HS-5 (cell line): Measurements from ENCODE around the gene WDR27.
A peak's percentile ranks its signal among the peaks of the same experiment; 100 is the strongest.
"Not testable (repeated sequence)": the region's sequence is repeated elsewhere in the genome, so short reads cannot be mapped to it uniquely, and the experiment has no call there.

Experiments
- DNase-seq: peaks from one replicate; pipeline ENCODE4 v3.0.0-alpha.2; 2012; ENCODE audit warnings: low read depth

WDR27 gene

DNA sequence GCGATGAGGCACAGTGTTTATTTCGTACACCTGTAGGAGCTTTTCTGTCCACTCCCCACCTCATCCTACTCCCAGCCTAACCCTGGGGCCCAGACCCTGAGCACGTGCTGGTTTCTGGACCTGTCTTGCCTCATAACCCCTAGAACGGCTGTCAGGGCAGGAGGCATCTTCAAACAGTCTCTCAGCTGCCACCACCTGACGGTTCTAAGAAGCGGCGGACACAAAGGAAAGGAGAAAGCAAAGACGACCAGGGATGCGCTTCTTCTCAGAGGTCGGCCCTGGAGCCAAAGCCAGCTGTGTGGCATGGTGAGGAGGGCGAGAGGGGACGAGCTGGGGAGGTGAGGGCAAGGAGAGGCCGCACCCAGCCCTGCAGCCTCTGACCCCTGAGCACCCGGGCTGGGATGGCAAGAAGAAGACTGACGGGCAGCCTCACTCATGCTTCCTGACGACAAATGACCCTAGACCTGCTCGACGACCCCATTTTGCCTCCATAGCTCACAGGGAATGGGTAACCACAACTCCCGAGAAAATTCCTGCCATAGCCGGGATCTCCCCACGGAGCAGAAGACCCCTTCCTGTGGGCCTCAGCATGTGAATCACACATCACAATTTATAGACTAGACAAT, 62.1 kb downstream of the WDR27 start:
- DNase-seq = no peak

DNA sequence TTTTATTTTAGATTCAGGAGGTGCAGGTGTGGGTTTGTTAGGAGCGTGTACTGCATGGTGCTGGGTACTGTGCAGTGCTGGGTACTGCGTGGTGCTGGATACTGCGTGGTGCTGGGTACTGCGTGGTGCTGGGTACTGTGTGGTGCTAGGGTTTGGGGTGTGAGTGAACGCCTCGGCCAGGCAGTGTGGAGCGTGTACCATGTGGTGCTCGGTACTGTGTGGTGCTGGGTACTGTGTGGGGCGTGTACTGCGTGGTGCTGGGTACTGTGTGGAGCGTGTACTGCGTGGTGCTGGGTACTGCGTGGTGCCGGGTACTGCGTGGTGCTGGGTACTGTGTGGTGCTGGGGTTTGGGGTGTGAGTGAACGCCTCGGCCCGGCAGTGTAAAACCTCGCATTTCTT, 62.9 kb downstream of the WDR27 start:
- no peak for DNase-seq

DNA sequence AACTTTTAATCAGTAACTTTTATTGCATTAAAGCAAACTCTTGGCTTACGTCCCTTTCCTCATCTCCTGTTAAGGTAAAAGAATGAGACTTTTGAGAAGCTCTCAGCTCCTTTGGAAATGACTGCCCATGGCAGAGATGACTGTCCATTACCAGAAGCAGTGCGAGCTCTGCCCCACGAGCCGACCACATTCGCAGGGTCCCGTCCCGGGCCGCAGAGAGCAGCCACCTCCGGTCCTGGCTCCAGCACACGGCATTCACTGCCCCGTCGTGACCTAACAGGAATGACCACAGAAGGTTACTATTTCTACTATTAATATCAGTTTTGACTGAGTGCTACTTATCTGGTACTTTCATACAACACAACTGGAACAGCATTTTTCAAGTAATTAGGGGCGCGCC, 63.4 kb downstream of the WDR27 start:
- DNase-seq = no peak

- DNase-seq = no peak
These were observed 66.5 kb downstream of the WDR27 start for GRCh38 chr6:169635345-169635744.

GRCh38 chr6:169632841-169633240, 69.0 kb downstream of the WDR27 start:
- DNase-seq = no peak

GRCh38 chr6:169629256-169629655, 72.6 kb downstream of the WDR27 start:
- DNase-seq = no peak

DNA sequence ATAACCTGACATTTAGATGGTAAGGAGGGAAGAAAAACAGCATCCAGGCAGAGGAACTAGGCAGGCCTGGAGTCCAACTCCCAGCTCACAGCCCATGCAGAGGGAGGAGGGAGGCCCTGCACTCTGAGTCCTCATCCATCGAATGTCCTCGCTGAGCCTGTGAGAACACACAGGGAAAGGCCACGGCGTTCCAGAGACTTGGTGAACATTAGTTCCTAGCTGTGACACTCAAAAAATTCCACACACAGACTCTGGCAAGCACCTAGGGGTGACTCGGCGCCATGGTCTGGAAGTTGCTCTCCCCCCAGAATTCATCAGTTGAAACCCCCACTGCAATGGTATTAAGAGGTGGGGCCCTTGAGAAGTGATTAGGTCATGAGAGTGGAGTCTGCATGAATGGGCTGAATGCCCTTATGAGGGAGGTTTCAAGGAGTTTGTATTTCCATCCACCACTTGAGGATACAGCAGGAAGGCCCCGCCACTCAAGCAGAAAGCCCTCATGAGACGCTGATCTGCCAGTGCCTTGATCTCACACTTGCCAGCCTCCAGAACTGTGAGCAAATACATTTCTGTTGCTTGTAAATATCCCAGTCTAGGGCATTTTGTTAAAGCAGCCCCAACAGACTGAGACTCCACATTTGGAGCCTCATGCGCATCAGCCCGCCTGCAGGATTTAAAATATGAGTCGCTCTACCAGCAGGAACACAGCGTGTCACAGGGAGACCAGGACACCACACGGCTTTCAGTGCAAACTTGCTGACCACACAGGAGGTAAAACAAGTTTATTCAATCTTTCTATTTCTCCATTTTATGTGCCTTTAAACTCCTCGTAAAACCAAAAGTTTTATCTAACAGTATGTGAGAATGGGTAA, 73.9 kb downstream of the WDR27 start:
- DNase-seq = no peak

- no peak for DNase-seq
These were observed 75.2 kb downstream of the WDR27 start for GRCh38 chr6:169626649-169627048.

DNA sequence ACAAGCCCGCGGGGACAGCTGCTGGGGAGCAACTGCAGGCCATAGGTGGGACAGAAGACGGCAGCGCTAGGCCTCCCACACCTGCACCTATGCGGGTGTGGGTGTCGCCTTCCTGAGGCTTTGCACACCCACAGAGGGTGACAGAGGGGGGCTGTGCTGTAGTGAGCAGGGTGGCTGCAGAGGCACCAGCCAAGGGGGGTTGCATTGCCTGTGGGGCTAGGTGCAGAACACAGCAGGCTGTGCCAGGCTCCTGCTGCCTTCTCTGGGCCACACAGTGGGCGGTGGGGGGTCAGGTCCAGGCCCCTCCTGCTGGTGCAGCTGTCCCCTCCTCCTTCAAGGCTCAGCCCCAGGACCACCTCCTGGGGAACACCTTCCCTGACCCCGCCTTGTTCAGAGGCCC, 75.7 kb downstream of the WDR27 start:
- no peak for DNase-seq

DNA sequence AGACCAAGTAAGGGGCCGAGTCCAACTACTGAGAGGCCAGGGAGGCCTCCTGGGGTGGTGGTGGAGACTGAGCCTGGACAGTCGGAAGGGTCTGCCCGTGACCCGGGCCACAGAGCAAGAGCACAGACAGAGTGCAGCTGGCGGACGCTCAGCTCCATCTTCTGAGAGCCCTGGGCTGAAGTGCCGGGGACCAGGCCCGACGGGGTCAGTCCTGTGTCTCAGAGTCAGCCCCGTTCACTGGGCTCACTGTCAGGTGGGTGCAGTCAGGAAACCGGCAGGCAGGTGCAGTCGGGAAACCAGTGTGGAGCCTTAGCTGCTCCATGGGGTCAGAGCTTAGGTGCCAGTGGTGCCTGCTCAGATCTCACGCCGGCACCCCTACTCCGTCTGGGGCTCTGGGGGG, 76.5 kb downstream of the WDR27 start:
- DNase-seq = no peak

DNA sequence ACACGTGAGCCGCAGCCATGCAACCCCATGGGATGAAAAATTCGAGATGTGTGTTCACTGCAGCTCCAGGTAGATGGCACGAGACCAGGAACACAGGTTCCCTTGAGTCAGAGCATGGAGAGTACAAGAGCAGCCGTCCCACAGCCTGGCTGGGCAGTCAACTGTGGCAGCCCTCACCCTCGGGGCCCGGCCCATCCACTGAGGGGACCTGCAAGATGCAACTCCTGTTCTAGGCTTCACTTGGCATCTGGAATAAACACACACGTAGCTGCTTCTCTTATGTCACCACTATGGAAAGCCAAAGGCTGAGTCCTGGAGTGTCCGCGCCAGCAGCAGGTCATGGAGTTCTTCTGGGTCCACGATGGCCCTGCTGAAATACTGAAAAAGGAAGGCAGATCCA, 77.0 kb downstream of the WDR27 start:
- DNase-seq = no peak

- DNase-seq = no peak
These were observed 77.9 kb downstream of the WDR27 start for GRCh38 chr6:169623975-169624374.

DNA sequence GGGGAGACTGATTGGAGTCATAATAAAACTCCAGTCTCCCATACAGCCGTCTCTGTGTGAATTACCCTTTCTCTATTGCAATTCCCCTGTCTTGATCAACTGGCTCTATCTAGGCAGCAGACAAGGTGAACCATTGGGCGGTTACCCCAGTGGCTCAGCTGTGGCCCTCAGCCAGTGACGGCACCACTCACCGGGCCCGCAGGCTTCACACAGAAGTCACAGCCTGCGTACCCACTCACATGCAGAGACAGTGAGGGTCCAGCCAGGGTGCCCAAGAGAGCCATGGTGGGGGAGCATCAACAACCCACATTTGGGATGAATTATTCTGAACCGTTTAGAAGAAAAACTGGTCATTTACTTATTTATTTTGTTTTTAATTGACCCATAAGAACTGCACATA, 78.5 kb downstream of the WDR27 start:
- no peak for DNase-seq

DNA sequence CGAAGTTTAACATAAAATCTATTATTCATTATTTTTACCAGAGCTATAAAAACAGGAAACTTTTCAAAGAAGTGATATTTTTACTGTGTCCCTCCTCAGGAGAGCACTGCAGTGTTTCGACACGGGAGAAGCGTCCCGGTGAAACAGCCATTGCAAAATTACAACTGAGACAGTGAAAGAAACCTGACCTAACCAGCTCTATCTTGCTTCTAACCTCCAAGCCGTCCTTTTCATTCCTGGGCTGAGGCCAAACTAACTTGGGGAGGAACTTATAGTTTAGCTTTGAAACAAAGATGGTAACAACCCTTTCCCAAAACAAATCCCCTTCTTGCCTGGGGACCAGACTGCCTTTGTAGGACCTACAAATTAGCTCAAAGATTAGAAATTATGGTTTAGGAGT, 79.2 kb downstream of the WDR27 start:
- DNase-seq = no peak

DNA sequence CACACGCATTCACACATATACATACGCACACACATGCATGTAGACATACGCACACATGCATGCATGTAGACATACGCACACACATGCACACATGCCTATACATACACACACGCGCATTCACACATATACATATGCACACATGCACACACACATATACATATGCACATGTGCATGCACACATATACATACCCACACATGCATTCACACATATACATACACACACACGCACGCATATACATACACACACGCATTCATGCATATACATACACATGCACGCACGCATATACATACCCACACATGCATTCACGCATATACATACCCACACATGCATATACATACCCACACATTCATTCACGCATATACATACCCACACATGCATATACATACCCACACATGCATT, 80.5 kb downstream of the WDR27 start:
- DNase-seq = no peak

DNA sequence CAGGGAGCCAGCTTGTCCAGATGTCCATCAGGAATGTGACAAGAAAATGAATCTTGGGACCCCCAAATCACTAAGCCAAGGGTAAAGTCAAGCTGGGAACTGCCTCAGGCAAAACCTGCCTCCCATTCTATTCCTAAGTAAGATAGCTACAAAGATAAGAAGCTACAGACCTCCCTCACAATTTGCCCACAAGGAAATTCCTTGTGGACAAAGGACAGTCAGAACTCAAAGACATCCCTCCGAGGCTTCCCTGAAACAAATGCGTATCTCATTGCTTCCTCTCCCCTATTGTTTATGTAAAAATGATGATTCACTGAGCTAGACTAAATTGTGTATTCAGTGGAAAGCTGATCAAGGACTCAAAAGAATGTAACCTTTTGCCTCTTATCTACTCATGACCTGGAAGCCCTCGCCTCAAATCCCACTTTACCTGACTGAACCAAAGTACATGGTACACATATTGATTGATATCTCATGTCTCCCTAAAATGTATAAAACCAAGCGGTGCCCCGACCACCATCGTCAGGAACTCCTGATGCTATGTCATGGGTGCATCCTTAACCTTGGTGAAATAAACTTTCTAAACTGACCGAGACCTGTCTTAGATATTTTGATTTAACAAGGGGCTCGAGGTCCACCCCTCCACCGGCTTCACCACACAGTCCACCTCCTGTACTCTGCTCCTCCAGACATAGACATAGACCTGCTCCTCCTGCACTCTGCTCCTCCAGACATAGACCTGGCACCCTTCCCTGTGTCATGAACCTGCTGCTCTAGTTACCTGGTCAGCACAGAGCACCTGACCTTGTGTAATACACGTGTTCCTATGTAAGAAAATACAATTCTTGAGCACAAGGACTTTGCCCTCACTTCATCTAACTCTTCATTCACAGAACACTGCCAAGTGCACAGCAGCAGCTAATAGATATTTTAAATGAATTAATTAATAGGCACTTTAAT, 81.4 kb downstream of the WDR27 start:
- DNase-seq = peak; percentile 13

GRCh38 chr6:169619650-169620049, 82.2 kb downstream of the WDR27 start:
- peak; percentile 3 for DNase-seq

DNA sequence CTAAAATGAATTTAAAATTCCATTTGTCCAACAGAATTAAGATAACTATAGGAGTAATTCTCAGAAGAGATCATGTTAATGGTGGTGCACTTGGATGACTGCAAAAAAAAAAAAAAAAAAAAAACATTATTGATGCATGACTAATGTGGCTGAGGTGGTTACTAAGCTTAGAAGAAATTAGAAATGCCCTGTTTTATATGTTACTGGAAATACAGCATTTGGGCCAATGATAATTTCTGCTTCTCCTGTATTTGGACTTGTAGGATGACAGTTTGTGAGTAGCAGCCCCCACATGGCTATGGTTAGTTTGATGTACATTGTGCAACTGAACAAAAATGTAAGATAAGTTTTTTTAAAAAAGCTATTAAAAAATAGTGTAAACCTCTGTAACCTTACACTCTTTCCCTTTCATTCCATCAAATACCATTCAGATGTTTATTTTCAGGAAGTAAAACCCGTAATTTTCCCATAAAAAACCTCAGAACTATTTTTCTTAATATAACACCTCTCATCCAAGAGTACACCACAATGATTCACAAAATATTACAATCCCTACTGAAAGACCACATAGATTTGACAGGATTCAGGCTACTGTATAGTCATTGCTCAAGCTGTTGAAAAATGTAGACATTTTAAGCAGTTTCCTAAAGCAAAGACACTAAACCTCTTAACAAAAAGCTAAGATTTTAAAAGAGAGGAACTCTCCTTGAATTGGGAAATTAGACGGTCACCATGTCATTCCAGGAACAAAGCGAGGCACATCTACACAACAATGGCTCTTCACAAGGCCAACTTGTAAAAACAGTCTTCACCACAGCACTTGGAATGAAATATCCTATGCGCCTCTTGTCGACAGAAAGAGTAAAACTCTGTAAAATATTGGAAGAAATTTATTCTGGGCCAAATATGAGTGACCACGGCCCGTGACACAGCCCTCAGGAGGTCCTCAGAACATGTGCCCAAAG, 83.0 kb downstream of the WDR27 start:
- DNase-seq = peak; percentile 67

- no peak for DNase-seq
These were observed 84.3 kb downstream of the WDR27 start for GRCh38 chr6:169617562-169617961.

DNA sequence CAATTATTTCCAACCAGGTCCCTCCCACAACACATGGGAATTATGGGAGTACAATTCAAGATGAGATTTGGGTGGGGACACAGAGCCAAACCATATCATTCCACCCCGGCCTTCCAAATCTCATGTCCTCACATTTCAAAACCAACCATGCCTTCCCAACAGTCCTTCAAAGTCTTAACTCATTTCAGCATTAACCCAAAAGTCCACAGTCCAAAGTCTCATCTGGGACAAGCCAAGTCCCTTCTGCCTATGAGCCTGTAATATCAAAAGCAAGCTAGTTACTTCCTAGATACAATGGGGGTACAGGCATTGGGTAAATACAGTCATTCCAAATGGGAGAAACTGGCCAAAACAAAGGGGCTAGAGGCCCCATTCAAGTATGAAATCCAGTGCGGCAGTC, 93.2 kb downstream of the WDR27 start:
- DNase-seq = not testable (repeated sequence)

DNA sequence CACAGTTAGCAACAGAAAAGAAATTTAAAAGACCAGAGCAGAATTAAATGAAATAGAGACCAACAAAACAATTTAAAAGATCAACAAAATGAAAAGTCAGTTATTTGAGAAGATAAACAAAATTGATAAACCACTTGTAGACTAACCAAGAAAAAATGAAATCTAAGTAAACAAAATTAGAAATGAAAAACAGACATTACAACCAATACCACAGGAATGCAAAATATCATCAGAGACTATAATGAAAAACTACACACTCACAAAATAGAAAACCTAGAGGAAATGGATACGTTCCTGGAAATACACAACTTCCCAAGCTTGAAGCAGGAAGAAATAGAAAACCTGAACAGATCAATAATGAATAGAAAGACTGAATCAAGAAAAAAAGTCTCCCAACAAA, 97.8 kb downstream of the WDR27 start:
- no peak for DNase-seq
